Renal pelvis (tissue), 3 donors: Measurements from ENCODE around the gene PIH1D2. TPM values are rescaled to one million over a fixed set of nuclear protein-coding genes. Genes with fewer than 3 reads are reported as not detected.

Experiments used
- polyA plus RNA-seq, 3 donors: library from polyadenylated mRNA; unstranded; fragments of 120-200 nt; gene quantifications; one replicate each; pipeline ENCODE4 v1.2.1, GENCODE V29; 2013; ENCODE audit not compliant: insufficient read length in 3 of 3

The PIH1D2 gene
- polyA plus RNA-seq, 3 donors: 7.9 to 13.2 (median 12.8) TPM

Other genes starting within 250 kb of the PIH1D2 start
- 10 to 100 TPM; 41.8 to 50.8 (median 46.3) TPM for gene ALG9, start 202.4 kb downstream of the PIH1D2 start, polyA plus RNA-seq
- gene FDXACB1, start 194.9 kb downstream of the PIH1D2 start, polyA plus RNA-seq: 1 to 10 TPM; 4.8 to 6.0 (median 5.8) TPM
- 10 to 100 TPM; 41.1 to 48.6 (median 43.5) TPM for gene CFAP68, start 194.5 kb downstream of the PIH1D2 start, polyA plus RNA-seq
- 10 to 100 TPM; 48.6 to 75.2 (median 50.1) TPM for gene CRYAB, start 162.2 kb downstream of the PIH1D2 start, polyA plus RNA-seq
- gene HSPB2, start 161.3 kb downstream of the PIH1D2 start, polyA plus RNA-seq: 1 to 10 TPM; 1.9 to 3.3 (median 2.3) TPM
- 10 to 100 TPM; 10.9 to 11.4 (median 10.9) TPM for gene C11orf52, start 155.1 kb downstream of the PIH1D2 start, polyA plus RNA-seq
- gene DIXDC1, start 136.7 kb downstream of the PIH1D2 start, polyA plus RNA-seq: 10 to 100 TPM; 16.9 to 20.9 (median 20.0) TPM
- 10 to 100 TPM; 45.8 to 50.1 (median 48.3) TPM for gene DLAT, start 48.6 kb downstream of the PIH1D2 start, polyA plus RNA-seq
- gene NKAPD1, start 282 bp upstream of the PIH1D2 start, polyA plus RNA-seq: 10 to 100 TPM; 49.4 to 60.6 (median 54.4) TPM
- 10 to 100 TPM; 67.4 to 86.2 (median 74.2) TPM for gene TIMM8B, start 12.7 kb upstream of the PIH1D2 start, polyA plus RNA-seq
- gene SDHD, start 12.9 kb upstream of the PIH1D2 start, polyA plus RNA-seq: 100 to 1,000 TPM; 180 to 186 (median 185) TPM
- 10 to 100 TPM in 1 of 3 donors, 1 to 10 TPM in 2; 4.9 to 15.5 (median 9.5) TPM for gene IL18, start 90.1 kb upstream of the PIH1D2 start, polyA plus RNA-seq
- gene TEX12, start 93.4 kb upstream of the PIH1D2 start, polyA plus RNA-seq: under 1 TPM in 1 of 3 donors, not detected in 2; 0.42 TPM
- gene BCO2, start 101.5 kb upstream of the PIH1D2 start, polyA plus RNA-seq: 1 to 10 TPM; 3.5 to 7.0 (median 5.4) TPM
- gene PTS, start 152.4 kb upstream of the PIH1D2 start, polyA plus RNA-seq: 10 to 100 TPM; 44.6 to 62.6 (median 56.7) TPM
- under 1 TPM in 1 of 3 donors, not detected in 2; 0.14 TPM for gene PLET1, start 186.8 kb upstream of the PIH1D2 start, polyA plus RNA-seq